Stimulated activated CD8-positive, alpha-beta memory T cell treated with anti-CD3 and anti-CD28 coated beads, Interleukin-12 subunit alpha, Interleukin-12 subunit beta, amount 100 ng/mL, for 1 hour (primary cell): ENCODE data around the gene TBCE.

Experiments
- DNase-seq: peaks from one replicate; pipeline ENCODE4 v3.0.0-alpha.2; 2020; ENCODE audit warnings: low read depth

TBCE gene, protein sequence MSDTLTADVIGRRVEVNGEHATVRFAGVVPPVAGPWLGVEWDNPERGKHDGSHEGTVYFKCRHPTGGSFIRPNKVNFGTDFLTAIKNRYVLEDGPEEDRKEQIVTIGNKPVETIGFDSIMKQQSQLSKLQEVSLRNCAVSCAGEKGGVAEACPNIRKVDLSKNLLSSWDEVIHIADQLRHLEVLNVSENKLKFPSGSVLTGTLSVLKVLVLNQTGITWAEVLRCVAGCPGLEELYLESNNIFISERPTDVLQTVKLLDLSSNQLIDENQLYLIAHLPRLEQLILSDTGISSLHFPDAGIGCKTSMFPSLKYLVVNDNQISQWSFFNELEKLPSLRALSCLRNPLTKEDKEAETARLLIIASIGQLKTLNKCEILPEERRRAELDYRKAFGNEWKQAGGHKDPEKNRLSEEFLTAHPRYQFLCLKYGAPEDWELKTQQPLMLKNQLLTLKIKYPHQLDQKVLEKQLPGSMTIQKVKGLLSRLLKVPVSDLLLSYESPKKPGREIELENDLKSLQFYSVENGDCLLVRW

DNA sequence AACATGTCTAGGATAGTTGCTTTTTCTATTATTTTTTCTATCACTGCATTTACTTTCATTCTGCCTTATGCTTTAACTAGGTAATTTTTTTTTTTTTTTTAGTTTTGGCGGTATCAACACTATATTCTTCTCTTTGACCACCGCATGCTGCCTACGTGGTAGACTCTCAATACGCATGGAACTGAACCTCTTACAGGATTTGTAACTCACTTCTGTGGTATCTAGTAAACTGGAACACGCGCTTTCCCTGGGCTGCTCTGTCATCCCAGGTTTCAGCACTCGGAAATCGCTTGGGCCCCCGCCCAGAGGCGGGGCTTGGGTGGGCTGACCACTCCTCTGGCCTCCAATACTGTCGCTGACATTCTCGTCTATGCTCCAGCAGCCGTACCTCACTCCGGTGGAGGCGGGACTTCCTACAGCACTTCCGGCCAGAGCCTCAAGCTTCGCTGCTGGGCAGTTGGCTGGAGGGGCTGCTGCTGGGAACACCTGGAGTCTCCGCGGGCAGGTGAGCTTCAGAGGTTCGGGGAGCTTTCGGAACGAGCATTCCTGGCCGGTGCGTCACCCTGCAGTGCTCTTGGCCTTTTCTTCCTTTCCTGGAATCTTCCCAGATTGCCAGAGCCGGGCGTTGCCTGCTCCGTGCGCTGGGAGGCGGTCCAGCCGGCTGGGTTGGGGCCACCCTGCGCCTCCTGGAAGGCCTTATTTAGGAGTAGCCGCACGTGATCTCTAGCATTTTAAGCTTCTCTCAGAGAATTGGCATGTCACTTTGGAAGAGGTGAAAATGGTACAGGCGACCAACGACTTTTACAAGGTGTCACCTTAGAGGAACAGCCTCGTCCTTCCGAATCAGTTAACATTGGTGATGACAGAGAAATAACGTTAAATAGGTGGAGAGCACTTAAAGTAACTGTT, at the start of gene TBCE:
Gene TBCE (plus strand): TSS at position 428 of the 909 bp plus-strand sequence. CDS start 12,623 bp downstream, outside the sequence.
- peak; percentile 71 for DNase-seq

DNA sequence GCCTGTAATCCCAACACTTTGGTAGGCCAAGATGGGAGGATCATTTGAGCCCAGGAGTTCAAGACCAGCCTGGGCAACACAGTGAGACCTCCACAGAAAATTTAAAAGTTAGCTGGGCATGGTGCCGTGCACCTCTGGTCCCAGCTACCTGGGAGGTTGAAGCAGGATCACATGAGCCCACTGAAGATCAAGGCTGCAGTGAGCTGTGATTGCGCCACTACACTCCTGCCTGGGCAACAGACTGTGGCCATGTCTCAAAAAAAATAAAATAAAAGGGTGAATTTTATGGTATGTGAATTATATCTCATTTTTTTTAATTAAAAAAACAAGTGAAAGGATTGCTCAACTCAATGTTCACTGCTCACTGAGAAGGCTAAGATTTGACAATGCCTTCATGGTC, 48.0 kb upstream of the TBCE start:
- no peak for DNase-seq

DNA sequence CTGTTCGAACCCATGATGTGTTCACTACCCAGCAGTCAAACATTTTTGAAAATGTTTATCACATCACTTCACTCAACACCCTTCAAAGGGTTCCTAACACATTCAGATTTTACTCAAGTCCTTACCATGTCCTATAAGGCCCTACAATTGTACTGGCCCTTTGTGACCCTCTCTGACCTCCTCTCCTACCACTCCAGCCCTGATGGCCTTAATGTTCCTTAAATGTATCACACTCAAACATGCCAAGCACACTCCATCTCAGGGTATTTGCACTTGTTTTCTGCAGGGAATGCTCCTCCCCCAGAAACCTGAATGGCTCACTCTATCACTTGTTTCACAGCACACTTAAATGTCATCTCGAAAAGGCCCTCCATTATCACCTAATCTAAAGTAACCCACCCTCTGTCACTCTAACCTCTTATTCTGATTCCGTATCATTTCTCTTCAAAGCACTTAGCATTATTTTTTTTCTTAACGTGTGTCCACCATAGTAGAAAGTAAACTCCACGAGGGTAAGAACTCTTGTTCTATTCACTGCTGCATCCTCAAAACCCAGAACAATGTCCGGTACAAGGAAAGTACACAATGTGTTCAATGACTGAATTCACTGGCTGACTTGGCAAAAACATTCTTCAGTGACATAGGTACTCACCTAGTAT, 46.6 kb upstream of the TBCE start:
- no peak for DNase-seq

DNA sequence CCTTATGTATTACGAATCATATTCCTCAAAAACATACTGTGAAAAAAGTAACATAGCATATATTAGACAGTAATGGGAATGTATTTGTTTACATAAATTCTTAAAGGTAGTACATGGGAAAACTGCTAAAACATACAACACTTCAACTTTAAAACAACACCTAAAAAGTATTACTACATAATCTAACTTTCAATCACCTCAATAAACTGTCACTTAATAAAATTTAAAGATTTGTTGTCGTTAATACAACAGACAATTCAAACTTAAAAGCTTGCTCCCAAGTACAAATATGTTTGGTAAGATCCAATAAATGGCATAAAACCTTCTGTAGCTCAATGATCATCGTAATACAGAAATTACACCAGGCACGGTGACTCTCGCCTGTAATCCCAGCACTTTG, 42.9 kb upstream of the TBCE start:
- no peak for DNase-seq

DNA sequence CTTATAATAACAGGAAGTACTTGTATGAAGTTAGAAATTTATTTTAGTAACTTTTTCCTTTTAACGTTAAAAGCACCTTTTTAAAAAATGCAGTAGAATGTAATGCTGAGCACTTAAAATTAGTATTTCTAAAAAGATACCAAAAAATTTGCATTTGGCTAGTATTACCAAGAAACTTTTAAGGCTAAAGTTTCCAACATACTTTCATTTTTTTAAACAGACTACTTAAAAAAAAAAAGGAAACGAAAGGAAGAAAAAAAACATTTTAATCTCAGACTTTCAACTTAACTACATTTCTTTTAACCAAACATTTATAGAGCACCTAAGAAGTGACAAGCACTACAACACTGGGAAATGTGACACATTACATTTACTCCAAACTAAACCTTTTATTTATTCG, 42.1 kb upstream of the TBCE start:
- no peak for DNase-seq

DNA sequence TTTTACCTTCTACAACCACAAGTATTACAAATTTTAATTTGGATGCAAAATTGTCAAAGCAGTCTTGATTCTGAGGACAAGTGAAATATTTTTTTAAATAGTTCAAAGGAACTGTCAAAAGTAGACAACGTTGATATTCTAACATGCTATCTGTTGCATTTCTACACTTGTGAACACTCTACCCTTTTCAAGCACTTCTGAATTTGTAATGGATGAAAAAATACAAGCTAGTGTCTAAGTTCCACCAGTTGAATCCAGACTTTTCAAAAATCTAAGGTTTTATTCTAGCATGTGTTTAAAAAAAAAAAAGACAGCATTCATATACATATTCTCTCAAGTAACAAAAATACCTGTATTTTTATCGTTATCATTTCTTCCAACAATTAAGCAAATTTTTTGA, 41.4 kb upstream of the TBCE start:
- DNase-seq: no peak

DNA sequence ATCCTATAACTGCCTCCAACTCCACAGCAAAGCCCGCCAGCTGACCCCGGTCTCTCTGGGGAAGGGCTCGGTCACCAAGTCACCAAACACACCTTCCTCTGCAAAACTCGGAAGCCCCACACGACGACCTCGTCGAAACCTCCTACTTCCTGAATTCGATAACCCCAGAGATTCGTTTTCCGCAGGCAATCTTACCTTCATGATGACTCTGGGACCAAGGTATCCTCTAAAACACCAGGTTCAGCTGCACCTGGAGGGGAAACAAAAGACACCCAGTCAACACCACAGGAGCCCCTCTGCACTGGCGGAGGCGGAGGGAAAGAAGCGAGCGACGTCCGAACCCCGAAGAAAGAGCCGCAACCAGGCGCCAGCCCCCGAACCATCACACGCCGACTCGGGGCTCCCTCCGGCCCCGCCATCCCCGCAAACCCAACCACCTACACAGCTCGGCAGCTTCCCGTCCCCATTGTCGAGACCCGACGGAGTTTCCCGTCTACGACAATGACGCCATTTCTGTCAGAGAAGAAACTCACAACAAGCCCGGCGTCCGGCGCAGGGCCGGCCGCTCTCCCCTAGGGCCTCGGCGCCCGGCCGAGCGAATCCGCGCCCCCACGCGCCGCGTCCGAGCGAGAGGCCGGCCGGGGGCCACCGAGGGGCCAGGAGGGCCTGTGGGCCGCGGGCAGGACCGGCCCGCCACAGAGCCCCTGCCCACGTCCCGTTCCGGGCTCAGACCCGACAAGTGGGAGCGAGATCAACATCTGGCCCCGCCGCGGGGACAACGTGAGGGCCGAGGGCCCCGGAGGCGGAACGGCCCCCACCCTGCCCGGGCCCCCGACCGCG, 40.3 kb upstream of the TBCE start:
- DNase-seq: peak; percentile 37

DNA sequence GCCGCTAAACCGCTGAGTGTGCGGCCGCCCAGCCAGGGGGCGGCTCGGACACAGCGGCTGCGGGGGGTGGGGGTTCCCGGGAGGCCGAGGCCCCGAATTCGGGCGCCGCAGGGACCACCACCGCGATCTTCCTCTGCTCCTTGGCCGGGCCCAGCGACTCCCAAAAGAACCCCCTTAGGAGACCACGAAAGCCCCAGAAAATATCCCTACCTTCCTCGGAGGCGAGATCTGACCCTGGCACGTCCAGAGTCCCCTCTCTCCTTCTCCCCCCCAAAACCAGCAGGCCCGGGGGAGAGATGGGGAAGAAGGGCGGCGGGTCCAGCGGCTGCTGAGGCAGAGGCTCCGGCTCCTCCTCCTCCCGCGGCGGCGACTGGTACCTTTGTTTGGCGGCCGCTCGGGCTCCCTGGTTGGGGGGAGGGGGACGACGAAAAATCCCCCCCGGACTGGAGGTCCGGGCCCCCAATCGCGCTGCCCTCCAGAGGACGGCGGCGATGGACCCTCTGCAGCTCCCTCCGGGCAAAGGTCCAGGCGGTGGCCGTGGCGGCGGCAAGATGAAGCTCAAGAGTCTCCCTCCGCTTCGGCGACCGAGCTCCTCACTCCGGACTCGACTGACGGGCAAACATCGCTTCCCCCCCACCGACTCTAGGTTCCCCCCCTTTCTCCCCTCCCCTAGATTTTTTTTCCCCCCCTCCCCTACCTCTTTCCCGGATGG, 39.5 kb upstream of the TBCE start, which contains the start of gene ARID4B:
Gene ARID4B (minus strand): TSS at position 621 of the 712 bp plus-strand sequence. CDS start 1,260 bp downstream, outside the sequence.
- DNase-seq: no peak

DNA sequence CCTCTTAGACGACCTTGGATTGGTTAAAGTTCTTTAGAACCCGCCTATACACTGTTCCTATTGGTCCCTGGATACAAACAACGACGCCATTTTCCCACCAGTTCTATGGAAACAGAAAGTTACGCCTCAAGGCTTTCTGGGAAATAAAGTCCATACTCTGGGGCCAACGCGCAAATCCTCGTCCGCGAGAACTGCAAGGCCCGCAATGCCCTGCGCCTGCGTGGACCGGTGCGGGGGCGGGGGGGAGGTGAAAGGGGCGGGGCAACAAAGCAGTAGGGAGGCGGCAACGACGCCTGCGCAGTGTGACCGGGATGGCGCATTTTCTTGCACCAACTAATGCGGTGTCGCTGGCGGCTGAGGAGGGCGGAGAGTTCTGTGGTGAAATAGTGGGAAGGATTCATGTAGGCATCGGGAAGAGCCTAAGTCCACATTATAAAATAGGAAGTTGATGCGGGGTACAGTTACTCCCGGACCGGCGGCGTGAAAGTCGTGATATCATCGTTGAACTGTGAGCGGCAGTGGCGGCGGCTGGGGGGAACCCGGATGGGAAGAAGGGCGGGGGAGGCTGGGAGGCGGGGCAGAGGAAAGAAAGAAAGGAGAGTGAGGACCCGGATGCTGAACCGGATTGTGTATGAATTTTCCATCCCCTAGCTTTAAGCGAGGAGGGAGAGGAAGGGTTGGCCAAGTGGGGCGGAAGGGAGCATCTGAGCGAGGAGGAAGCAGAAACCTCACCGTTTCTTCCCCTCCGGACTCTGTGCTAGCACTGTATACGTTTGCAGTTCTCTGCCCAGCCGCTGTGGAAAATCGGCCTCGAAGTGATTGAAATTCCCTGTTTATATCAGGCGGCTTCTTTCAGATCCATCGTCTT, 38.7 kb upstream of the TBCE start, which contains the start of gene GGPS1:
Gene GGPS1 (plus strand): TSS at position 300 of the 868 bp plus-strand sequence. CDS start 6,695 bp downstream, outside the sequence.
- DNase-seq: peak; percentile 100

DNA sequence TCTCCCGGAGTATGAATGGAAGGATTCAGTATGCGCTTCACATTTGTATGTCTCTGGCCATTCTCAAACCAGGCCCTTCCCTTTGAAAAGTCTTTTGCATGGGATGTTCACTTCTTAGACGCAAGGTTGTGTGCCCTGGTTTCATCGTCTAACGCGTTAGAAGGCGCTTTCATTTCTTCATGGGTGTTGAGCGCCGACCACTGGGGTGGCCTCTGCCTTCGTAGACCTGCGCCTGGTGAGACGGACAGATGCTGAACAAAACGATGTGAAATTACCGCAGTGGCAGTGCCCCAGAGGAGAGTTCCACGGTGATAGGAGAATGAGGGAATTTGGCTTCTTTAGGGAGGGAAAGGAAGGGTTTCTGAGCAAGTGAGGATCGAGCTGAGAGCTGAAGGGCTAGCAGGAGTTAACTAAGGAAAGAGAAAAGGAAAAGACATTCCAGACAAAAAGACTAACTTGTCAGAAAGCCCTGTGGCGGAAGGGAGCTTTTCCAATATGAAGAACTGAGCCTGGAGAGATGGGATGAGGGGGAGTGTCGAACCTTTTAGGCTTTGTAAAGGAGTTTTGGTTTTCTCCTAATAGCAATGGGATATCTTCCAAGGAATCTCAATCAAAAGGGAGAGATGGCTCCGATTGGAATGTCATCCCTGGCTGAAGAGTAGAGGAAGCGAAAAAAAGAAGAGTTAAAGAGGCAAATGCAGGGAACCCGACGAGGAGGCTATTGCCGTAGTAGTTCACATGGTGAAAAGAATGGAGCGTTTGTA, 37.9 kb upstream of the TBCE start:
- no peak for DNase-seq

DNA sequence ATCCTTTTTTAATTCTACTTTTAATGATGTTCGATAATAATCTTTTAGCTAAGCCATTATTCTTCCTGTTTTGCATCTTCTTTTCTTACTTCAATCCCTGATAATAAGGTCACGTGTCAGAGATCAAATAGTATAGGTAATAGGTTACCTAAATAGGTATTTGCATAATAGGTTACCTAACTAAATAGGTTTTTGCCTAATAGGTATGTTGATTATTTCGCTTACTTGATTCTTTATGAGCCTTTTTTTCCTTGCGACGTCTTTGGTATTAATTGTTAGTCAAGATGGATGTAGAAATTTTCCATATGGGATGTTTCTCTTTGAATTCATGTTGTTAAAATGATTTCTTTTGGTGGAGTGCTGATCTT, 36.3 kb upstream of the TBCE start:
- DNase-seq: no peak

DNA sequence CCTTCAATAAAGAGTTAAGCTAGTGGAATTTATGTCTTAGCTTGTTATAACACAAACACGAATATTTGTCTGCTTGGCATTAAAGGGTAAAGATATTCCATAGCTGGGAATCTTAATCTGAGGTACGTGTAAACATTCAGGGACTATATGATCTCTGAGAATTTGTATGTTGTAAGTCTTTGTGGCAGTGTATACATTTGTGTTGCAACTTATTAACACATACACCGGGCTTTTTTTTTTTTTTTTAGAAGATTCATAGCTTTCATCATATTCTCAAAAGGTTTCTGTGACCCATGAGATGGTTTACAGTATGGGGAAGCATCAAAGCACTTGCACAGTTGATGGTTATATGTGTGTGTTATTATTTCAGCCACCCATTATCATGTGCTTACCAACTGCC, 35.8 kb upstream of the TBCE start:
- DNase-seq: no peak

DNA sequence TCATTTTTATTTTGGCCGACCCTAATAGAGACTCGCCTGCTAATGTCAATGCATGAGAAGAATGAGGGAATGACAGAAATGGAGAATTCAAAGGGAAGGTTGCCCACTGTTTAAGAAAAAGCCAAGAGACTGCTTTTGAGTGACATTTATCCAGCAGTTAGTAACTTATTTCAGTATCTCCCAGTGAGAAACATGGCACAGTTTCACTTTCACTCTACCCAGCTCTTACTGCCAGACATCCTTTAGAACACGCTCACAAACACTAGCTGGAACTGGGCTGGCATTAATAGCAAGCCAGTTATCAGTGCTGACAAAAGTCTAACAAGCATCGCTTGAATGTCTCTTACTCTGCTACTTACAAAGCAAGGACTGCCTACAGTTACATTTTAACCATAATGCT, 30.3 kb upstream of the TBCE start:
- no peak for DNase-seq

DNA sequence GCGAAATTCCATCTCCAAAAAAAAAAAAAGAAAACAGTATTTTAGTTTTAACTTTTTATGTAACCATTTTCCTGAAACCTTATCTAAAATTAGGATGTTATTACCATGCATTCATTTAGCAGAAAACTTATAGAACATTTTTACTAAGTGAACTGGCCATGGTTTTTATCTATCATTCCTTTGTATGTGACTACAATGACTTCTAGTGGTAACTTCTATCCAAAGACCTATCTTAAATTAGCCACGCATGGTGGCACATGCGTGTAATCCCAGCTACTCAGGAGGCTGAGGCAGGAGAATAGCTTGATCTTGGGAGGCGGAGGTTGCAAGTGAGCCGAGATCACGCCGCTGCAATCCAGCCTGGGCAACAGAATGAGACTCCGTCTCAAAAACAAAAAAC, 27.5 kb upstream of the TBCE start:
- no peak for DNase-seq

DNA sequence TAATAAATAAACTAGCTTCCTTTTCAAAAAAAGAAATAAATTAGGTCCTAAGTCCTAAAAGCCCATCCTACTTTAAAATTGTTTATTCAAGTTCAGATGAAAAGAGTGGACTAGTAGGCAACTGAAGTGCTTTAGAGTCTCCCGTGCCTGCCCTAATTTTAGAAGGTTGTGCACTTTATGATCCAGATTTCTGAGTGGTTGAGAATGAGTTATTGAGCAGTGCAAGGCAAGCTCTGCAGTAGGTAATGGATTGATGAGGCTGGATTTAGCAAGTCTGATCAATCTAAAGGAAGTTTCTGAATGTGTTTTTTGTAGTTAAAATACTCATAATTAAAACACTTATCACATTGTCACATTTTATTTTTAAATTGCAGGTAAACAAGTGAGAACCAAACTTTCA, 25.9 kb upstream of the TBCE start:
- no peak for DNase-seq

DNA sequence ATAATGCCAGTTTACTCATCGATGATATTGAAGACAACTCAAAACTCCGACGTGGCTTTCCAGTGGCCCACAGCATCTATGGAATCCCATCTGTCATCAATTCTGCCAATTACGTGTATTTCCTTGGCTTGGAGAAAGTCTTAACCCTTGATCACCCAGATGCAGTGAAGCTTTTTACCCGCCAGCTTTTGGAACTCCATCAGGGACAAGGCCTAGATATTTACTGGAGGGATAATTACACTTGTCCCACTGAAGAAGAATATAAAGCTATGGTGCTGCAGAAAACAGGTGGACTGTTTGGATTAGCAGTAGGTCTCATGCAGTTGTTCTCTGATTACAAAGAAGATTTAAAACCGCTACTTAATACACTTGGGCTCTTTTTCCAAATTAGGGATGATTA, 25.2 kb upstream of the TBCE start:
- no peak for DNase-seq

DNA sequence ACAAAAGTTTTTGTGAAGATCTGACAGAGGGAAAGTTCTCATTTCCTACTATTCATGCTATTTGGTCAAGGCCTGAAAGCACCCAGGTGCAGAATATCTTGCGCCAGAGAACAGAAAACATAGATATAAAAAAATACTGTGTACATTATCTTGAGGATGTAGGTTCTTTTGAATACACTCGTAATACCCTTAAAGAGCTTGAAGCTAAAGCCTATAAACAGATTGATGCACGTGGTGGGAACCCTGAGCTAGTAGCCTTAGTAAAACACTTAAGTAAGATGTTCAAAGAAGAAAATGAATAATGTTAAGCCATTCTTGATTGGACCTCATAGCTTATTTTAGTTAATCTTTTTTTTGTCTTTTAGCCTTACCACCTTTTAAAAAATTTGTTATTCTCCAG, 24.8 kb upstream of the TBCE start:
- no peak for DNase-seq

DNA sequence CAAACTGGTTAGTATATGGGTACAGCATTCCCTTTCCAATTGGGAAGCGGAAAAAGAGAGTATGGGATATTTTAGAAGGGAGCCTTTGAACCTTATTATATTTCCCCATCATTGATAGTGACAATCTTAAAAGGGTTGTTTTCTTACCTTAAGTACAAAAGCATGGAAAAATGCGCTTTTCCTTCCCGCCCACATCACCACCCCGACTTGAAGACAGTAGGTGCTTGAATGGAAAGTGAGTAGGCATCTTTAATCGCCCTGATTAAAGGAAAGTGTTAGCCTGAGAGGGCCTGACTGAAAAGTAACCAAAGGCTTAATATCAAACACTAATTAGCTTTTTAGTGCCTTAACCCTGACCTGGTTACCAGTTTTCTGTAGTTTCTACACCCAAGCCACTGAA, 23.5 kb upstream of the TBCE start:
- DNase-seq: no peak

DNA sequence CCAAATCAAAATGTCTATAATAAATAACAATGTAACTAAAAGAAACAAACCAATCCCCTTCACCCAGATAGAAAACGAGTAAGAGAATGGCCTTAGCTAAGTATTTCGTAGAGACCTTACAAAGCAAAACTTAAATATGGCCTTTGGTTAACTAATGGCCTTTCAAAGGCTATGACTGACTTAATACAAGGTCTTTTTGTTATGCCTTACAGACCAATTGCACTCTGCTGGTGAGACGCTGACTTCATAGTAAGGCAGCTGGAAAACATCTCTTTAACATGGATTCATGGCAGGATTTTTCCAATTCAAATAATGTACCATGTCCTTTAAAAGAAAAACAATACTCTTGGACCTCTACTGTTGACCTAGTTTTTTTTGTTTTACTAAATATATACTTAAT, 15.8 kb upstream of the TBCE start:
- DNase-seq: no peak
